Liver (tissue), 3 donors: Measurements from ENCODE around the gene CCDC126.

Experiments
- ATF3 ChIP-seq: IDR thresholded peaks from 2 replicates; pipeline ENCODE4 v1.6.1; 2016; ENCODE audit warnings: antibody characterized with exemption
- JUND ChIP-seq, 2 donors: IDR thresholded peaks; 2 replicates each; pipeline ENCODE4 v1.6.1; 2016; ENCODE audit warnings: antibody characterized with exemption in 2 of 2
- TAF1 ChIP-seq: conservative IDR thresholded peaks from 2 replicates; pipeline ENCODE4 v1.6.1; 2016; ENCODE audit warnings: antibody characterized with exemption, mild to moderate bottlenecking
- YY1 ChIP-seq: IDR thresholded peaks from 2 replicates; pipeline ENCODE4 v1.6.1; 2016; ENCODE audit warnings: antibody characterized with exemption, mild to moderate bottlenecking
- ZBTB33 ChIP-seq: IDR thresholded peaks from 2 replicates; pipeline ENCODE4 v1.6.1; 2016; ENCODE audit warnings: antibody characterized with exemption
- TF ChIP-seq, protein P1 (sequence below): fragments of 150-350 bp; IDR thresholded peaks from 2 replicates; pipeline ENCODE4 v1.5.1; 2017; ENCODE audit warnings: improper control_type of control experiment, low read depth, low read length; ENCODE audit not compliant: missing input control
- TF ChIP-seq, protein P2 (sequence below): IDR thresholded peaks from 2 replicates; pipeline ENCODE4 v1.6.1; 2016; ENCODE audit warnings: antibody characterized with exemption, mild to moderate bottlenecking
- donor health status: healthy.
- donor health status: healthy.

- TF ChIP-seq, protein P1, sequence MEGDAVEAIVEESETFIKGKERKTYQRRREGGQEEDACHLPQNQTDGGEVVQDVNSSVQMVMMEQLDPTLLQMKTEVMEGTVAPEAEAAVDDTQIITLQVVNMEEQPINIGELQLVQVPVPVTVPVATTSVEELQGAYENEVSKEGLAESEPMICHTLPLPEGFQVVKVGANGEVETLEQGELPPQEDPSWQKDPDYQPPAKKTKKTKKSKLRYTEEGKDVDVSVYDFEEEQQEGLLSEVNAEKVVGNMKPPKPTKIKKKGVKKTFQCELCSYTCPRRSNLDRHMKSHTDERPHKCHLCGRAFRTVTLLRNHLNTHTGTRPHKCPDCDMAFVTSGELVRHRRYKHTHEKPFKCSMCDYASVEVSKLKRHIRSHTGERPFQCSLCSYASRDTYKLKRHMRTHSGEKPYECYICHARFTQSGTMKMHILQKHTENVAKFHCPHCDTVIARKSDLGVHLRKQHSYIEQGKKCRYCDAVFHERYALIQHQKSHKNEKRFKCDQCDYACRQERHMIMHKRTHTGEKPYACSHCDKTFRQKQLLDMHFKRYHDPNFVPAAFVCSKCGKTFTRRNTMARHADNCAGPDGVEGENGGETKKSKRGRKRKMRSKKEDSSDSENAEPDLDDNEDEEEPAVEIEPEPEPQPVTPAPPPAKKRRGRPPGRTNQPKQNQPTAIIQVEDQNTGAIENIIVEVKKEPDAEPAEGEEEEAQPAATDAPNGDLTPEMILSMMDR: no peak
- no peak for TF ChIP-seq TAF1
- TF ChIP-seq YY1: no peak
- TF ChIP-seq, protein P2, sequence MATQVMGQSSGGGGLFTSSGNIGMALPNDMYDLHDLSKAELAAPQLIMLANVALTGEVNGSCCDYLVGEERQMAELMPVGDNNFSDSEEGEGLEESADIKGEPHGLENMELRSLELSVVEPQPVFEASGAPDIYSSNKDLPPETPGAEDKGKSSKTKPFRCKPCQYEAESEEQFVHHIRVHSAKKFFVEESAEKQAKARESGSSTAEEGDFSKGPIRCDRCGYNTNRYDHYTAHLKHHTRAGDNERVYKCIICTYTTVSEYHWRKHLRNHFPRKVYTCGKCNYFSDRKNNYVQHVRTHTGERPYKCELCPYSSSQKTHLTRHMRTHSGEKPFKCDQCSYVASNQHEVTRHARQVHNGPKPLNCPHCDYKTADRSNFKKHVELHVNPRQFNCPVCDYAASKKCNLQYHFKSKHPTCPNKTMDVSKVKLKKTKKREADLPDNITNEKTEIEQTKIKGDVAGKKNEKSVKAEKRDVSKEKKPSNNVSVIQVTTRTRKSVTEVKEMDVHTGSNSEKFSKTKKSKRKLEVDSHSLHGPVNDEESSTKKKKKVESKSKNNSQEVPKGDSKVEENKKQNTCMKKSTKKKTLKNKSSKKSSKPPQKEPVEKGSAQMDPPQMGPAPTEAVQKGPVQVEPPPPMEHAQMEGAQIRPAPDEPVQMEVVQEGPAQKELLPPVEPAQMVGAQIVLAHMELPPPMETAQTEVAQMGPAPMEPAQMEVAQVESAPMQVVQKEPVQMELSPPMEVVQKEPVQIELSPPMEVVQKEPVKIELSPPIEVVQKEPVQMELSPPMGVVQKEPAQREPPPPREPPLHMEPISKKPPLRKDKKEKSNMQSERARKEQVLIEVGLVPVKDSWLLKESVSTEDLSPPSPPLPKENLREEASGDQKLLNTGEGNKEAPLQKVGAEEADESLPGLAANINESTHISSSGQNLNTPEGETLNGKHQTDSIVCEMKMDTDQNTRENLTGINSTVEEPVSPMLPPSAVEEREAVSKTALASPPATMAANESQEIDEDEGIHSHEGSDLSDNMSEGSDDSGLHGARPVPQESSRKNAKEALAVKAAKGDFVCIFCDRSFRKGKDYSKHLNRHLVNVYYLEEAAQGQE: no peak
- TF ChIP-seq ZBTB33: no peak
- TF ChIP-seq ATF3: no peak
- no peak for TF ChIP-seq JUND (IDR thresholded peaks at IDR 0.05)
These were observed 61.7 kb downstream of the CCDC126 start for GRCh38 chr7:23658831-23659427.
